Spinal cord (tissue), 10 donors: ENCODE measurements around the gene SLC4A8. TPM values are rescaled to one million over a fixed set of nuclear protein-coding genes. Genes with fewer than 3 reads are reported as not detected.

Experiments used
- DNase-seq, 6 donors: peaks; one replicate each; pipeline versions ENCODE4 v3.0.0 to v3.0.0-alpha.2; 2013 to 2015; ENCODE audit warnings: low spot score in 6 of 6, low read depth in 4 of 6
- H3K27ac ChIP-seq: one replicate; pipeline ENCODE4 v1.5.1; 2013; ENCODE audit warnings: low read depth, low read length, control low read depth
- H3K27me3 ChIP-seq: one replicate; pipeline ENCODE4 v1.6.1; 2013; ENCODE audit warnings: low read length; ENCODE audit not compliant: control insufficient read depth, insufficient read depth
- H3K36me3 ChIP-seq: one replicate; pipeline ENCODE4 v1.6.1; 2013; ENCODE audit warnings: low read length; ENCODE audit not compliant: control insufficient read depth, insufficient read depth
- H3K4me1 ChIP-seq: one replicate; pipeline ENCODE4 v1.6.1; 2013; ENCODE audit warnings: low read length; ENCODE audit not compliant: control insufficient read depth, insufficient read depth
- H3K4me3 ChIP-seq: one replicate; pipeline ENCODE4 v1.5.1; 2013; ENCODE audit warnings: low read depth, low read length, control low read depth
- H3K9me3 ChIP-seq: one replicate; pipeline ENCODE4 v1.6.1; 2013; ENCODE audit warnings: low read length; ENCODE audit not compliant: control insufficient read depth, insufficient read depth
- WGBS: methylation state at CpG from one replicate; pipeline ENCODE4 v1.1.5; 2013; ENCODE audit warnings: missing lambda C conversion rate; ENCODE audit not compliant: insufficient coverage; 5-methylcytosine and 5-hydroxymethylcytosine counted together
- long read RNA-seq, 4 donors: transcript quantifications; one replicate each; lab custom pipeline, GENCODE V29; 2026
- polyA plus RNA-seq, 2 donors: library from polyadenylated mRNA; unstranded; fragments of 120-200 nt; gene quantifications; one replicate each; pipeline ENCODE4 v1.2.1, GENCODE V29; 2013; ENCODE audit not compliant: insufficient read length in 2 of 2
- total RNA-seq, 2 donors: library from RNA; depleted of rRNA in 1 of 2; stranded (reverse); fragments of 120-200 nt in 1 of 2; fragments of >200 nt in 1 of 2; gene quantifications; one replicate each; pipeline versions ENCODE4 v1.2.3 to v1.2.4, GENCODE V29; 2013 to 2014
- donor health status: healthy.

The SLC4A8 gene
- 10 to 100 TPM; 10.9 to 30.0 TPM for total RNA-seq
- polyA plus RNA-seq = 10 to 100 TPM; 18.0 to 23.8 TPM
- long read RNA-seq, donor 1, full-length matches to known transcripts = 4 of 4 reads
- long read RNA-seq, donor 1, partial matches to known transcripts = 0 of 4 reads
- long read RNA-seq, donor 1, other reads (novel, unspliced or antisense) = 0 of 4 reads
- long read RNA-seq, donor 2 = 0 reads
- long read RNA-seq, donor 3 = 0 reads
- long read RNA-seq, donor 4 = 0 reads

- H3K4me1 ChIP-seq = peaks cover 9% of the 10 kb centered on the region
- WGBS = under 1% methylated on average over 73 of the region's 73 CpGs
- H3K27me3 ChIP-seq = no peaks in the 10 kb centered on the region
- H3K27ac ChIP-seq = peak within 1 kb of the TSS; percentile 72
- no peaks in the 10 kb centered on the region for H3K36me3 ChIP-seq
- no peaks in the 10 kb centered on the region for H3K9me3 ChIP-seq
- peak within 1 kb of the TSS; percentile 62 for H3K4me3 ChIP-seq
- peak; percentile 78 to 99 (median 88) for DNase-seq
These were observed at the start of gene SLC4A8 for GRCh38 chr12:51424662-51425539. Gene SLC4A8, plus strand, starts transcription at chr12:51424831. Its CDS starts 157 bp downstream, at chr12:51424988.

GRCh38 chr12:51374856-51375255 is 49.8 kb upstream of the SLC4A8 start:
- no peaks in the 10 kb centered on the region for H3K27me3 ChIP-seq
- no peak for DNase-seq
- H3K36me3 ChIP-seq = no peaks in the 10 kb centered on the region
- peaks cover 18% of the 10 kb centered on the region for H3K4me1 ChIP-seq
- WGBS = 41% methylated on average over 2 of the region's 5 CpGs
- H3K9me3 ChIP-seq = no peaks in the 10 kb centered on the region
- no peak overlapping the region for H3K4me3 ChIP-seq
- H3K27ac ChIP-seq = no peak overlapping the region

- WGBS = 76% methylated on average over 9 of the region's 11 CpGs
- Histone ChIP-seq H3K4me1 (peaks cover 10% of the 10 kb centered on the region), H3K27ac (no peak overlapping the region), H3K27me3 (no peaks in the 10 kb centered on the region), H3K36me3 (no peaks in the 10 kb centered on the region), H3K4me3 (no peak overlapping the region), H3K9me3 (no peaks in the 10 kb centered on the region)
- DNase-seq = peak in 1 of 6 donors; percentile 78
These were observed 47.3 kb upstream of the SLC4A8 start for GRCh38 chr12:51377099-51377984.

- no peak overlapping the region for H3K27ac ChIP-seq
- H3K9me3 ChIP-seq = no peaks in the 10 kb centered on the region
- no peak overlapping the region for H3K4me3 ChIP-seq
- DNase-seq = no peak
- H3K27me3 ChIP-seq = no peaks in the 10 kb centered on the region
- H3K36me3 ChIP-seq = no peaks in the 10 kb centered on the region
- WGBS = 100% methylated on average over 2 of the region's 2 CpGs
- H3K4me1 ChIP-seq = peaks cover 10% of the 10 kb centered on the region
These were observed 45.9 kb upstream of the SLC4A8 start for GRCh38 chr12:51378749-51379148.

GRCh38 chr12:51379571-51379970 is 45.1 kb upstream of the SLC4A8 start:
- Histone ChIP-seq H3K27me3 (no peaks in the 10 kb centered on the region), H3K9me3 (no peaks in the 10 kb centered on the region), H3K4me3 (no peak overlapping the region), H3K36me3 (no peaks in the 10 kb centered on the region), H3K4me1 (peaks cover 7% of the 10 kb centered on the region), H3K27ac (no peak overlapping the region)
- WGBS = 91% methylated on average over 9 of the region's 11 CpGs
- DNase-seq = no peak

- Histone ChIP-seq H3K4me3 (no peak overlapping the region), H3K4me1 (peaks cover 7% of the 10 kb centered on the region), H3K36me3 (no peaks in the 10 kb centered on the region), H3K27me3 (no peaks in the 10 kb centered on the region), H3K27ac (no peak overlapping the region), H3K9me3 (no peaks in the 10 kb centered on the region)
- WGBS = 70% methylated on average over 3 of the region's 5 CpGs
- no peak for DNase-seq
These were observed 43.2 kb upstream of the SLC4A8 start for GRCh38 chr12:51381226-51382079.

- WGBS = 77% methylated on average over 7 of the region's 7 CpGs
- Histone ChIP-seq H3K27me3 (no peaks in the 10 kb centered on the region), H3K4me3 (no peak overlapping the region), H3K4me1 (peaks cover 3% of the 10 kb centered on the region), H3K27ac (no peak overlapping the region), H3K9me3 (no peaks in the 10 kb centered on the region), H3K36me3 (no peaks in the 10 kb centered on the region)
- no peak for DNase-seq
These were observed 42.5 kb upstream of the SLC4A8 start for GRCh38 chr12:51382173-51382572.

- Histone ChIP-seq H3K4me1 (peaks cover 7% of the 10 kb centered on the region), H3K4me3 (no peak overlapping the region), H3K9me3 (no peaks in the 10 kb centered on the region), H3K27me3 (no peaks in the 10 kb centered on the region), H3K36me3 (no peaks in the 10 kb centered on the region), H3K27ac (no peak overlapping the region)
- DNase-seq = no peak
- 100% methylated on average over 2 of the region's 6 CpGs for WGBS
These were observed 41.2 kb upstream of the SLC4A8 start for GRCh38 chr12:51383269-51383905.
